Caco-2 (cell line): ENCODE measurements around the gene TTPAL. TPM values are rescaled to one million over a fixed set of nuclear protein-coding genes. Genes with fewer than 3 reads are reported as not detected.

ENCODE experiments used
- BruUV-seq: library from RNA; stranded (reverse); fragments of 400-500 nt; replicated peaks from 2 replicates; lab custom pipeline; 2021; lab: Mats Ljungman, UMichigan
- CTCF ChIA-PET: fragments of 300-600 bp; sonication (Branson Sonifier 250); formaldehyde crosslinking; loops from one replicate; lab custom pipeline; 2022; ENCODE audit warnings: antibody characterized with exemption; lab: Charles Lee
- POLR2A ChIA-PET: fragments of 300-600 bp; sonication (Branson Sonifier 250); formaldehyde crosslinking; loops from one replicate; lab custom pipeline; 2022; ENCODE audit warnings: antibody characterized with exemption; lab: Charles Lee
- DNase-seq, 2 experiments: peaks; one replicate each; pipeline versions ENCODE4 v3.0.0 to v3.0.0-alpha.2; 2020 to 2022
- H3K27me3 ChIP-seq: replicated peaks from 2 replicates; pipeline ENCODE4 v1.6.0; 2011; ENCODE audit warnings: low read length; ENCODE audit not compliant: control insufficient read depth, insufficient read depth
- H3K36me3 ChIP-seq: 2 replicates; pipeline ENCODE4 v1.5.1; 2011; ENCODE audit warnings: low read length; ENCODE audit not compliant: control insufficient read depth, insufficient read depth
- H3K4me1 ChIP-seq: fragments of 250-450 bp; sonication (Bioruptor Pico); 2 replicates; pipeline ENCODE4 v1.5.1; 2020; ENCODE audit warnings: mild to moderate bottlenecking
- H3K4me3 ChIP-seq: 2 replicates; pipeline ENCODE4 v1.5.1; 2011; ENCODE audit warnings: low read depth, mild to moderate bottlenecking, control low read depth, low read length
- H3K9me3 ChIP-seq: fragments of 250-450 bp; sonication (Bioruptor Pico); 2 replicates; pipeline ENCODE4 v1.5.1; 2020; ENCODE audit warnings: mild to moderate bottlenecking, moderate library complexity
- H3K27ac Mint-ChIP-seq: one replicate; pipeline ENCODE4 v1.8.0; 2022; ENCODE audit warnings: mixed read lengths; ENCODE audit not compliant: unreplicated experiment
- H3K27me3 Mint-ChIP-seq: one replicate; pipeline ENCODE4 v1.8.0; 2022; ENCODE audit warnings: mixed read lengths; ENCODE audit not compliant: insufficient read depth, unreplicated experiment
- H3K36me3 Mint-ChIP-seq: one replicate; pipeline ENCODE4 v1.8.0; 2022; ENCODE audit warnings: mild to moderate bottlenecking, mixed read lengths; ENCODE audit not compliant: insufficient read depth, unreplicated experiment
- H3K4me1 Mint-ChIP-seq: one replicate; pipeline ENCODE4 v1.8.0; 2022; ENCODE audit warnings: low read depth, mixed read lengths; ENCODE audit not compliant: unreplicated experiment
- H3K4me3 Mint-ChIP-seq: one replicate; pipeline ENCODE4 v1.8.0; 2022; ENCODE audit warnings: mild to moderate bottlenecking, moderate library complexity, mixed read lengths; ENCODE audit not compliant: unreplicated experiment
- H3K9me3 Mint-ChIP-seq: one replicate; pipeline ENCODE4 v1.8.0; 2022; ENCODE audit warnings: mixed read lengths; ENCODE audit not compliant: unreplicated experiment
- CTCF ChIP-seq, 2 experiments: fragments of 200-600 bp in 1 of 2; IDR thresholded peaks; 1 replicate in 1 of 2; 2 replicates in 1 of 2; pipeline versions ENCODE4 v1.5.1 to v1.8.0; 2011 to 2022; ENCODE audit warnings: antibody characterized with exemption in 1 of 2, control low read depth in 1 of 2, inconsistent platforms in 1 of 2, low read depth in 1 of 2, low read length in 1 of 2, mild to moderate bottlenecking in 1 of 2, moderate library complexity in 1 of 2; ENCODE audit not compliant: insufficient read depth in 1 of 2, severe bottlenecking in 1 of 2, unreplicated experiment in 1 of 2
- intact Hi-C: fragments of 100-400 bp; cut with micrococcal nuclease; formaldehyde crosslinking; loops from one replicate; pipeline ENCODE4 v1.10.0; 2022; ENCODE audit not compliant: unreplicated experiment
- total RNA-seq: library from RNA; stranded (reverse); gene quantifications from 2 replicates; pipeline ENCODE4 v1.2.3, GENCODE V29; 2022

TTPAL gene
- total RNA-seq, 1 experiment from 2014 or later, result 54.6 TPM

DNA sequence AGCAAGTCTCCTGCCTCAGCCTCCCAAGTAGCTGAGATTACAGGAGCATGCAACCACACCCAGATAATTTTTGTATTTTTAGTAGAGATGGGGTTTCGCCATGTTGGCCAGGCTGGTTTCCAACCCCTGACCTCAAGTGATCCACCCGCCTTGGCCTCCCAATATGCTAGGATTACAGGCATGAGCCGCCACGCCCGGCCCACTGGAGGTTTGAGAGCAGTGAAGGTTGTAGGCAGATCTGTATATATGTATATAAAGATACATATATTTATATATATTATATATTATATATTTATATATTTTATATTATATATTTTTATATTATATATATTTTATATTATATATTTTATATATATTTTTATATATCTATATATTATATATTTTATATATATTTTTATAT is 38.2 kb upstream of the TTPAL start:
- H3K4me3 ChIP-seq, result no peak overlapping the region
- BruUV-seq, result no TSS peak

GRCh38 chr20:44438782-44439181 is 36.9 kb upstream of the TTPAL start:
- no peaks in the 10 kb centered on the region for H3K27me3 Mint-ChIP-seq
- no peak for TF ChIP-seq CTCF (IDR thresholded peaks at IDR 0.05; ENCODE audit: insufficient read depth in 1 of 2, low read depth in 1 of 2, low read length in 1 of 2, severe bottlenecking in 1 of 2, unreplicated experiment in 1 of 2)
- H3K4me3 Mint-ChIP-seq, result no peak overlapping the region
- H3K36me3 ChIP-seq, result no peaks in the 10 kb centered on the region
- intact Hi-C loops, result no loop called here
- BruUV-seq, result no TSS peak
- POLR2A ChIA-PET, result no interaction called here
- peaks cover 11% of the 10 kb centered on the region for H3K36me3 Mint-ChIP-seq
- peaks cover 16% of the 10 kb centered on the region for H3K4me1 Mint-ChIP-seq
- no peak overlapping the region for H3K4me3 ChIP-seq
- no peak overlapping the region for H3K27ac Mint-ChIP-seq
- CTCF ChIA-PET, result interaction anchor here (0.5 to 0.7 kb wide), 2 partner anchors 392 to 394 kb away, joined by 3 read pairs; no protein-coding TSS in a partner anchor
- no peaks in the 10 kb centered on the region for H3K9me3 ChIP-seq
- DNase-seq, result no peak
- H3K4me1 ChIP-seq, result peaks cover 34% of the 10 kb centered on the region
- H3K27me3 ChIP-seq, result no peaks in the 10 kb centered on the region
- no peaks in the 10 kb centered on the region for H3K9me3 Mint-ChIP-seq

More for the DNA sequence above, 38.2 kb upstream of the TTPAL start:
- POLR2A ChIA-PET, result no interaction called here
- no peaks in the 10 kb centered on the region for H3K9me3 Mint-ChIP-seq
- H3K27me3 ChIP-seq, result no peaks in the 10 kb centered on the region
- H3K27me3 Mint-ChIP-seq, result no peaks in the 10 kb centered on the region
- DNase-seq, result no peak
- CTCF ChIA-PET, result no interaction called here
- no peaks in the 10 kb centered on the region for H3K36me3 ChIP-seq
- peaks cover 22% of the 10 kb centered on the region for H3K36me3 Mint-ChIP-seq
- H3K4me1 ChIP-seq, result peaks cover 24% of the 10 kb centered on the region
- TF ChIP-seq CTCF (IDR thresholded peaks at IDR 0.05; ENCODE audit: insufficient read depth in 1 of 2, low read depth in 1 of 2, low read length in 1 of 2, severe bottlenecking in 1 of 2, unreplicated experiment in 1 of 2), result no peak
- no peak overlapping the region for H3K27ac Mint-ChIP-seq
- intact Hi-C loops, result no loop called here
- H3K4me1 Mint-ChIP-seq, result peaks cover 13% of the 10 kb centered on the region
- no peaks in the 10 kb centered on the region for H3K9me3 ChIP-seq
- no peak overlapping the region for H3K4me3 Mint-ChIP-seq

- POLR2A ChIA-PET, result no interaction called here
- Mint-ChIP-seq H3K4me1 (peaks cover 16% of the 10 kb centered on the region), H3K4me3 (no peak overlapping the region)
Observed at GRCh38 chr20:44439318-44439717, 36.4 kb upstream of the TTPAL start.

More at GRCh38 chr20:44439318-44439717, 36.4 kb upstream of the TTPAL start:
- no peak for TF ChIP-seq CTCF (IDR thresholded peaks at IDR 0.05; ENCODE audit: insufficient read depth in 1 of 2, low read depth in 1 of 2, low read length in 1 of 2, severe bottlenecking in 1 of 2, unreplicated experiment in 1 of 2)
- peaks cover 5% of the 10 kb centered on the region for H3K36me3 Mint-ChIP-seq
- DNase-seq, result no peak
- no TSS peak for BruUV-seq
- peak overlapping the region; percentile 36 for H3K27ac Mint-ChIP-seq
- Histone ChIP-seq H3K9me3 (no peaks in the 10 kb centered on the region), H3K4me1 (peaks cover 29% of the 10 kb centered on the region), H3K4me3 (no peak overlapping the region), H3K27me3 (no peaks in the 10 kb centered on the region), H3K36me3 (no peaks in the 10 kb centered on the region)
- H3K9me3 Mint-ChIP-seq, result no peaks in the 10 kb centered on the region
- no peaks in the 10 kb centered on the region for H3K27me3 Mint-ChIP-seq
- intact Hi-C loops, result no loop called here
- CTCF ChIA-PET, result interaction anchor here (0.6 kb wide), 1 partner anchor 470 kb away, joined by 5 read pairs; the partner anchor contains the start of gene PABPC1L
